Measurements from ENCODE around the gene PTPN14.

Gene PTPN14

DNA sequence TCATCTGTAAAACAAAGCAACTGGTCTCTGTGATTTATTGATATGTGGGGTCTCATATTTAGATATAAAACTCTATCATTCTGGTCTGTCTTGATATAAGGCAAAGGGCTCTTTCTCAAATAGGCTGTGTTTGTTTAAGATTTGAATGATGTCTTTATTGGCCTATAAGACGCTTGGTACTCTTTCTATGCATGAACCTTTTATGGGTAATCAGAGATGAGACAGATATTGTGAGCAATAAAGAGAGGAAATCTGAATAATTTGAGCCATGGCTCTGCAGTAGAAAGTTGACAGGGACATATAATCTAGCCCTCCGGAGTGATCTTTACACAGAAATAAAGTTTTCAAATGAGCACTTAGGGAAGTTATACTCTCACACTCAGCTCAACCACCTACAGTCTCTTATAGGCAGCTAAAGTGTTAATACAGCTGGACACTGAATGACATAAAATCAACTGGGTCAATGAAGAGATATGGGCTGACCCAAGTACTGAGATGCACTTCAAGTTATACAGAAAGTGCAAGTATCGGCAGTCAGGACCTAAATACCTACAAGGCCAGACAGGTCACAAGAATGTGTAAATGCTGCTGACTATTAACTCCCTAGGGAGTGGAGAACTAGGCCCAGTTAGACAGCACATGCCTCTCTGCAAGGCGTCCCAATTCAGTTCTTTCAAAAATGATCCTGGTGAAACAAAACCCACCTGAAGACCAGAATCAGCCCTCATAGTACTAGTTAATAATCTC is 111.0 kb downstream of the PTPN14 start:
- no peak overlapping the region for H3K4me3 ChIP-seq (replicated peaks in 1 of 2; ENCODE audit: low read depth in 2 of 2, low read length in 2 of 2)
- TF ChIP-seq, protein P1, sequence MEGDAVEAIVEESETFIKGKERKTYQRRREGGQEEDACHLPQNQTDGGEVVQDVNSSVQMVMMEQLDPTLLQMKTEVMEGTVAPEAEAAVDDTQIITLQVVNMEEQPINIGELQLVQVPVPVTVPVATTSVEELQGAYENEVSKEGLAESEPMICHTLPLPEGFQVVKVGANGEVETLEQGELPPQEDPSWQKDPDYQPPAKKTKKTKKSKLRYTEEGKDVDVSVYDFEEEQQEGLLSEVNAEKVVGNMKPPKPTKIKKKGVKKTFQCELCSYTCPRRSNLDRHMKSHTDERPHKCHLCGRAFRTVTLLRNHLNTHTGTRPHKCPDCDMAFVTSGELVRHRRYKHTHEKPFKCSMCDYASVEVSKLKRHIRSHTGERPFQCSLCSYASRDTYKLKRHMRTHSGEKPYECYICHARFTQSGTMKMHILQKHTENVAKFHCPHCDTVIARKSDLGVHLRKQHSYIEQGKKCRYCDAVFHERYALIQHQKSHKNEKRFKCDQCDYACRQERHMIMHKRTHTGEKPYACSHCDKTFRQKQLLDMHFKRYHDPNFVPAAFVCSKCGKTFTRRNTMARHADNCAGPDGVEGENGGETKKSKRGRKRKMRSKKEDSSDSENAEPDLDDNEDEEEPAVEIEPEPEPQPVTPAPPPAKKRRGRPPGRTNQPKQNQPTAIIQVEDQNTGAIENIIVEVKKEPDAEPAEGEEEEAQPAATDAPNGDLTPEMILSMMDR (IDR thresholded peaks at IDR 0.05; ENCODE audit: low read depth, low read length), result no peak
- peak in 1 of 2 donors; percentile 61 for DNase-seq (ENCODE audit: low read depth in 2 of 2)

GRCh38 chr1:214439352-214440119 is 111.9 kb downstream of the PTPN14 start:
- TF ChIP-seq, protein P1 (IDR thresholded peaks at IDR 0.05; ENCODE audit: low read depth, low read length), result no peak
- peak; percentile 62 to 82 for DNase-seq (ENCODE audit: low read depth in 2 of 2)

GRCh38 chr1:214438530-214438929 is 112.9 kb downstream of the PTPN14 start:
- no peak overlapping the region for H3K4me3 ChIP-seq (replicated peaks in 1 of 2; ENCODE audit: low read depth in 2 of 2, low read length in 2 of 2)
- no peak for DNase-seq (ENCODE audit: low read depth in 2 of 2)
- TF ChIP-seq, protein P1 (IDR thresholded peaks at IDR 0.05; ENCODE audit: low read depth, low read length), result no peak

More at GRCh38 chr1:214439352-214440119, 111.9 kb downstream of the PTPN14 start:
- H3K4me3 ChIP-seq (replicated peaks in 1 of 2; ENCODE audit: low read depth in 2 of 2, low read length in 2 of 2), result no peak overlapping the region

- TF ChIP-seq, protein P1 (IDR thresholded peaks at IDR 0.05; ENCODE audit: low read depth, low read length), result no peak
- DNase-seq (ENCODE audit: low read depth in 2 of 2), result no peak
- no peak overlapping the region for H3K4me3 ChIP-seq (replicated peaks in 1 of 2; ENCODE audit: low read depth in 2 of 2, low read length in 2 of 2)
Observed at GRCh38 chr1:214438075-214438474, 113.3 kb downstream of the PTPN14 start.

DNA sequence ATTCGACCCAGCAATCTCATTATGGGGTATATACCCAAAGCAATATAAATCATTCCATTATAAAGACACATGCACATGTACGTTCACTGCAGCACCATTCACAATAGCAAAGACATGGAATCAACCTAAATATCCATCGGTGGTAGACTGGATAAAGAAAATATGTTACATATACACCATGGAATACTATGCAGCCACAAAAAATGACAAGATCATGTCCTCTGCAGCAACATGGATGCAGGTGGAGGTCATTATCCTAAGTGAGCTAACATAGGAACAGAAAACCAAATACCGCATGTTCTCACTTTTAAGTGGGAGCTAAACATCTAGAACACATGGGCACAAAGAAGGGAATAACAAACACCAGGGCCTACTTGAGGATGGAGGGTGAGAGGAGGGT is 115.5 kb downstream of the PTPN14 start:
- no peak for DNase-seq (ENCODE audit: low read depth in 2 of 2)
- TF ChIP-seq, protein P1 (IDR thresholded peaks at IDR 0.05; ENCODE audit: low read depth, low read length), result no peak

DNA sequence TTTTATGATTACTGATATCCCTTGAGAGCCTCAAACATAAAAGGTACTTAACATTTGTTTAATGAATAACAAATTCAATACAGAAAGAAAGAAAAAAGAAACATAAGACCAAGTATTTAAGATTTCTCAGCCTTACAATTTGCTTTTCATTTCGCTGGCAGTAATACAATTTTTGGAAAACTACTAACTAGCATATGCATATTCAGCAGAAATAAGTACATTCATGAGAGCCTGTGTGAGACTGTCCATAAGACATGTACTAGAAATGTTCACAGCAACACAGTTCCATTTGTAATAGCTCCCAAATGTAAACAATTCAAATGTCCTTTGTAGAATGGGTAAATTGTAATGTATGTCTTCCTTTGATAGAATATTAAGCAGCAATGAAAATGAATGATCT is 119.2 kb downstream of the PTPN14 start:
- H3K4me3 ChIP-seq (replicated peaks in 1 of 2; ENCODE audit: low read depth in 2 of 2, low read length in 2 of 2), result no peak overlapping the region
- TF ChIP-seq, protein P1 (IDR thresholded peaks at IDR 0.05; ENCODE audit: low read depth, low read length), result no peak
- no peak for DNase-seq (ENCODE audit: low read depth in 2 of 2)

More for the DNA sequence above, 115.5 kb downstream of the PTPN14 start:
- no peak overlapping the region for H3K4me3 ChIP-seq (replicated peaks in 1 of 2; ENCODE audit: low read depth in 2 of 2, low read length in 2 of 2)

Measured in cardiac fibroblast (primary cell).